Endothelial cell of umbilical vein (primary cell): ENCODE results near the gene GALNT17.

Experiments
- CTCF ChIP-seq, 2 donors: IDR thresholded peaks; 1 replicate in 1 of 2; 2 replicates in 1 of 2; pipeline ENCODE4 v1.5.1; 2011; ENCODE audit warnings: low read length in 2 of 2, mild to moderate bottlenecking in 2 of 2, moderate library complexity in 2 of 2, control low read depth in 1 of 2, inconsistent platforms in 1 of 2, low read depth in 1 of 2; ENCODE audit not compliant: insufficient read depth in 1 of 2; ENCODE audit errors: extremely low read depth in 1 of 2
- MYC ChIP-seq: IDR thresholded peaks from one replicate; pipeline ENCODE4 v1.6.1; 2011; ENCODE audit warnings: mild to moderate bottlenecking, low read depth, low read length
- POLR2A ChIP-seq: IDR thresholded peaks from 2 replicates; pipeline ENCODE4 v1.6.1; 2012; ENCODE audit warnings: low read depth, mild to moderate bottlenecking, control low read depth, low read length
- POLR2AphosphoS5 ChIP-seq: IDR thresholded peaks from 2 replicates; pipeline ENCODE4 v1.6.1; 2012; ENCODE audit warnings: low read depth, mild to moderate bottlenecking, control low read depth, low read length, moderate library complexity; ENCODE audit not compliant: insufficient read depth

GRCh38 chr7:71220210-71220695 is 88.3 kb downstream of the GALNT17 start:
- TF ChIP-seq CTCF (IDR thresholded peaks at IDR 0.05; ENCODE audit: extremely low read depth in 1 of 2, insufficient read depth in 1 of 2, low read depth in 1 of 2, low read length in 2 of 2), result no peak
- TF ChIP-seq POLR2AphosphoS5, result no peak
- no peak for TF ChIP-seq MYC
- no peak for TF ChIP-seq POLR2A
